Loucy (cell line): Measurements from ENCODE around the gene ZNF519.
A peak's percentile ranks its signal among the peaks of the same experiment; 100 is the strongest.

Source experiments
- H2AFZ ChIP-seq: fragments of 200-600 bp; sonication (generic); 2 replicates; pipeline ENCODE4 v1.6.0; 2016; ENCODE audit warnings: antibody characterized with exemption, mild to moderate bottlenecking, low read length, moderate library complexity
- H3F3A ChIP-seq: fragments of 200-600 bp; 2 replicates; pipeline ENCODE4 v1.6.0; 2016; ENCODE audit warnings: antibody characterized with exemption, low read depth, mild to moderate bottlenecking
- H3K27me3 ChIP-seq: fragments of 200-600 bp; sonication (generic); 2 replicates; pipeline ENCODE4 v1.6.1; 2014; ENCODE audit warnings: low read length, mild to moderate bottlenecking; ENCODE audit not compliant: insufficient read depth, poor library complexity, severe bottlenecking
- H3K36me3 ChIP-seq: fragments of 200-600 bp; sonication (generic); 2 replicates; pipeline ENCODE4 v1.6.1; 2016; ENCODE audit warnings: low read length; ENCODE audit not compliant: insufficient read depth
- H3K4me1 ChIP-seq: fragments of 200-600 bp; sonication (generic); 2 replicates; pipeline ENCODE4 v1.5.1; 2014; ENCODE audit warnings: low read length, mild to moderate bottlenecking; ENCODE audit not compliant: insufficient read depth, poor library complexity, severe bottlenecking
- H3K4me2 ChIP-seq: fragments of 200-600 bp; sonication (generic); 2 replicates; pipeline ENCODE4 v1.6.0; 2014; ENCODE audit warnings: antibody characterized with exemption, low read length, low read depth, mild to moderate bottlenecking; ENCODE audit not compliant: poor library complexity, severe bottlenecking
- H3K4me3 ChIP-seq: fragments of 200-600 bp; sonication (generic); 2 replicates; pipeline ENCODE4 v1.5.1; 2014; ENCODE audit warnings: low read length, mild to moderate bottlenecking, mixed read lengths; ENCODE audit not compliant: poor library complexity, severe bottlenecking
- H3K79me2 ChIP-seq: fragments of 200-600 bp; sonication (generic); 2 replicates; pipeline ENCODE4 v1.6.1; 2014; ENCODE audit warnings: low read length; ENCODE audit not compliant: insufficient read depth
- H3K9ac ChIP-seq: fragments of 200-600 bp; sonication (generic); 2 replicates; pipeline ENCODE4 v1.6.0; 2014; ENCODE audit warnings: mild to moderate bottlenecking, low read depth, low read length, moderate library complexity; ENCODE audit not compliant: poor library complexity, severe bottlenecking
- H3K9me2 ChIP-seq: fragments of 200-600 bp; sonication (generic); replicated peaks from 2 replicates; pipeline ENCODE4 v1.6.1; 2016; ENCODE audit warnings: low read depth, low read length, mixed read lengths
- H3K9me3 ChIP-seq: fragments of 200-600 bp; sonication (generic); 2 replicates; pipeline ENCODE4 v1.6.1; 2014; ENCODE audit warnings: mild to moderate bottlenecking, antibody characterized with exemption, low read length, low read depth; ENCODE audit not compliant: insufficient read depth
- H4K20me1 ChIP-seq: fragments of 200-600 bp; sonication (generic); 2 replicates; pipeline ENCODE4 v1.6.0; 2014; ENCODE audit warnings: antibody characterized with exemption, low read length, mild to moderate bottlenecking; ENCODE audit not compliant: insufficient read depth, poor library complexity, severe bottlenecking
- EZH2phosphoT487 ChIP-seq: fragments of 200-600 bp; IDR thresholded peaks from 2 replicates; pipeline ENCODE4 v1.6.1; 2018; ENCODE audit warnings: antibody characterized with exemption, mild to moderate bottlenecking, moderate library complexity, borderline replicate concordance
- TF ChIP-seq, protein P1 (sequence below): fragments of 200-600 bp; sonication (generic); conservative IDR thresholded peaks from 2 replicates; pipeline ENCODE4 v1.5.1; 2014; ENCODE audit warnings: mild to moderate bottlenecking, antibody characterized with exemption, low read length

ZNF519 gene

DNA sequence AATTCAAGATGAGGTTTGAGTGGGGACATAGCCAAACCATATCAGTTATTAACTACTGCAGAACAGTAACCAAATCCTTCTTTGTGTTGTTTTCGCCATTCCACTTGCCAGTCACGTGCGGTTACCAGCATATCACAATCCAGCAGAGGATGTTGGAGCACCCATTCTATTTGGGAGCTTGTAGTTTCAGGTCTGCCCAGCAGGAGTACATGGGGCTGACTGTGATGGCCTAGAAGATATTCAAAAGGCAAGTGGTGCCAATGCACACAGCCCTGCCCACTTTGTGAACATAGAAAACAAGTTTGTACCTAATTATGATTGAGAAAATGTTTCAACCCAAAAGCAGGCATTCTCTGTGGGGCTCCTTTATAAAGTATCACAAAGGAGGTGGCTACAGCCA, 57.0 kb downstream of the ZNF519 start:
- Histone ChIP-seq H3K27me3 (no peaks in the 10 kb centered on the region), H3K36me3 (peaks cover 7% of the 10 kb centered on the region; the same call in 1 of the 2 replicates), H3K9ac (no peak overlapping the region)

DNA sequence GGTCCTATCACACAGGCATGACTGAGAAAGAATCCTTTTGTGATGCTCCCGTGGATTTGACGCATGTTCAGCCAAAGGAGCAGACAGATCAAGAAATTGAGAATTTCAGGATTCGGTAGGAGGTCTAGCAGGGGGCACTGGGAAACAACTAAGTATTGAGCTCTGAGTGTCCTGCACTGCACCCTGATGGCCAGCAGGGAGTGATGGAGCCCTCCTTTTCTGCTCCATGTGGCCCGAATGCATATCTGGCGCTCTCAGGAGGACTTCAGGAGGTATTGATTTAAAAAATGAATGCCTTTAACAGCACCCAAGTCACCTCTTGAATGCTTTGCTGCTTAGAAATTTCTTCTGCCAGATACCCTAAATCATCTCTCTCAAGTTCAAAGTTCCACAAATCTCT, 58.0 kb downstream of the ZNF519 start:
- Histone ChIP-seq H3K9me3 (no peaks in the 10 kb centered on the region), H3K27me3 (no peaks in the 10 kb centered on the region), H3F3A (no peaks in the 10 kb centered on the region), H2AFZ (no peak overlapping the region), H3K9ac (no peak overlapping the region), H3K36me3 (peaks cover 7% of the 10 kb centered on the region; the same call in 1 of the 2 replicates), H3K9me2 (no peaks in the 10 kb centered on the region), H4K20me1 (no peaks in the 10 kb centered on the region), H3K4me2 (no peak overlapping the region), H3K4me1 (no peaks in the 10 kb centered on the region), H3K4me3 (no peak overlapping the region), H3K79me2 (no peaks in the 10 kb centered on the region)
- TF ChIP-seq, protein P1, sequence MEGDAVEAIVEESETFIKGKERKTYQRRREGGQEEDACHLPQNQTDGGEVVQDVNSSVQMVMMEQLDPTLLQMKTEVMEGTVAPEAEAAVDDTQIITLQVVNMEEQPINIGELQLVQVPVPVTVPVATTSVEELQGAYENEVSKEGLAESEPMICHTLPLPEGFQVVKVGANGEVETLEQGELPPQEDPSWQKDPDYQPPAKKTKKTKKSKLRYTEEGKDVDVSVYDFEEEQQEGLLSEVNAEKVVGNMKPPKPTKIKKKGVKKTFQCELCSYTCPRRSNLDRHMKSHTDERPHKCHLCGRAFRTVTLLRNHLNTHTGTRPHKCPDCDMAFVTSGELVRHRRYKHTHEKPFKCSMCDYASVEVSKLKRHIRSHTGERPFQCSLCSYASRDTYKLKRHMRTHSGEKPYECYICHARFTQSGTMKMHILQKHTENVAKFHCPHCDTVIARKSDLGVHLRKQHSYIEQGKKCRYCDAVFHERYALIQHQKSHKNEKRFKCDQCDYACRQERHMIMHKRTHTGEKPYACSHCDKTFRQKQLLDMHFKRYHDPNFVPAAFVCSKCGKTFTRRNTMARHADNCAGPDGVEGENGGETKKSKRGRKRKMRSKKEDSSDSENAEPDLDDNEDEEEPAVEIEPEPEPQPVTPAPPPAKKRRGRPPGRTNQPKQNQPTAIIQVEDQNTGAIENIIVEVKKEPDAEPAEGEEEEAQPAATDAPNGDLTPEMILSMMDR, result peak; percentile 56
- no peak for TF ChIP-seq EZH2phosphoT487

More for the DNA sequence above, 57.0 kb downstream of the ZNF519 start:
- Histone ChIP-seq H3F3A (no peaks in the 10 kb centered on the region), H3K9me2 (no peaks in the 10 kb centered on the region), H3K4me3 (no peak overlapping the region), H3K4me1 (no peaks in the 10 kb centered on the region), H2AFZ (no peak overlapping the region), H3K4me2 (no peak overlapping the region), H4K20me1 (no peaks in the 10 kb centered on the region), H3K9me3 (no peaks in the 10 kb centered on the region), H3K79me2 (no peaks in the 10 kb centered on the region)
- TF ChIP-seq, protein P1, result peak; percentile 22; the same call in 1 of the 2 replicates
- TF ChIP-seq EZH2phosphoT487, result no peak

- TF ChIP-seq, protein P1, result no peak
- no peak for TF ChIP-seq EZH2phosphoT487
- Histone ChIP-seq H3K4me3 (no peak overlapping the region), H3F3A (no peaks in the 10 kb centered on the region), H3K9ac (no peak overlapping the region), H3K9me3 (no peaks in the 10 kb centered on the region), H3K4me1 (no peaks in the 10 kb centered on the region), H3K9me2 (no peaks in the 10 kb centered on the region), H3K27me3 (no peaks in the 10 kb centered on the region), H3K36me3 (no peaks in the 10 kb centered on the region), H2AFZ (no peak overlapping the region), H4K20me1 (no peaks in the 10 kb centered on the region), H3K79me2 (no peaks in the 10 kb centered on the region), H3K4me2 (no peak overlapping the region)
Observed at GRCh38 chr18:14053661-14054060, 78.6 kb downstream of the ZNF519 start.
